Ishikawa (cell line): ENCODE measurements around the gene PPP1R1C.

Source experiments
- CEBPB ChIP-seq: IDR thresholded peaks from 2 replicates; pipeline ENCODE4 v1.6.1; 2012
- CREB1 ChIP-seq: IDR thresholded peaks from 2 replicates; pipeline ENCODE4 v1.6.1; 2012; ENCODE audit warnings: low read depth
- EGR1 ChIP-seq: IDR thresholded peaks from 2 replicates; pipeline ENCODE4 v1.6.1; 2012
- EP300 ChIP-seq: IDR thresholded peaks from 2 replicates; pipeline ENCODE4 v1.6.1; 2012; ENCODE audit warnings: borderline replicate concordance
- FOXM1 ChIP-seq: IDR thresholded peaks from 2 replicates; pipeline ENCODE4 v1.6.1; 2012; ENCODE audit warnings: low read depth, borderline replicate concordance
- NFIC ChIP-seq: IDR thresholded peaks from 2 replicates; pipeline ENCODE4 v1.6.1; 2012
- RAD21 ChIP-seq: IDR thresholded peaks from 2 replicates; pipeline ENCODE4 v1.6.1; 2012; ENCODE audit warnings: low read depth
- TAF1 ChIP-seq: IDR thresholded peaks from 2 replicates; pipeline ENCODE4 v1.6.1; 2012; ENCODE audit warnings: low read depth, mild to moderate bottlenecking
- TCF12 ChIP-seq: IDR thresholded peaks from 2 replicates; pipeline ENCODE4 v1.6.1; 2012; ENCODE audit warnings: low read depth
- TEAD4 ChIP-seq: IDR thresholded peaks from 2 replicates; pipeline ENCODE4 v1.6.1; 2012
- YY1 ChIP-seq: IDR thresholded peaks from 2 replicates; pipeline ENCODE4 v1.6.1; 2012; ENCODE audit warnings: low read depth
- ZBTB7A ChIP-seq: IDR thresholded peaks from 2 replicates; pipeline ENCODE4 v1.6.1; 2012; ENCODE audit warnings: low read depth
- TF ChIP-seq, protein P1 (sequence below): IDR thresholded peaks from 2 replicates; pipeline ENCODE4 v1.6.1; 2012; ENCODE audit warnings: low read depth, mild to moderate bottlenecking
- TF ChIP-seq, protein P2 (sequence below): IDR thresholded peaks from 2 replicates; pipeline ENCODE4 v1.6.1; 2012
- TF ChIP-seq, protein P3 (sequence below): IDR thresholded peaks from 2 replicates; pipeline ENCODE4 v1.6.1; 2012

Gene PPP1R1C

DNA sequence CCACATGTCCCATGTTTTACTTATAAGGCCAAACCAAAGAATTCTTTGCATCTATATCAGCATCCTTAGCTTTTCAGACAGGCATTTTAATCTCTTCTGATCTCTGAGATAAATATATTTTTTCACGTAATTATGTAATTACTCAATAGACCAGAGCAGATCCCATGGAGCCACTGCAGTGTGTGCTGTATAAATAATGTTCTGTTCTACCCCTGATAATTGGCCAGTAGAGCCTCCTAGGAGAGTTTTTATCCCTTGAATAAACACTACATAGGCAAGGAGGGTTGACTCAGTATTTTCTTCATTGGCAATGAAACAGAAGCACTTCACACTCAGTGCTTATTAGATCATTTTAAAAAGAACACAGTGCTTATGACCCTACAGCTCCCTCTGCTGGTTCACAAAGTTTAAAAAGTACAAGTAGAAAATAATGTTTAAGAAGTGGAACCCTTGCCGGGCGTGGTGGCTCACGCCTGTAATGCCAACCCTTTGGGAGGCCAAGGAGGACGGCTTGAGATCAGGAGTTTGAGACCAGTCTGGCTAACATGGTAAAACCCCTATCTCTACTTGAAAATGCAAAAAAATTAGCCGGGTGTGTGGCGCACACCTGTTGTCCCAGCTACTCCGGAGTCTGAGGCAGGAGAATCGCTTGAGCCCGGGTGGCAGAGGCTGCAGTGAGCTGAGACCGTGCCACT lies 91.9 kb downstream of the PPP1R1C start:
- TF ChIP-seq RAD21 (peak; percentile 84), YY1 (no peak)
- TF ChIP-seq, protein P1, sequence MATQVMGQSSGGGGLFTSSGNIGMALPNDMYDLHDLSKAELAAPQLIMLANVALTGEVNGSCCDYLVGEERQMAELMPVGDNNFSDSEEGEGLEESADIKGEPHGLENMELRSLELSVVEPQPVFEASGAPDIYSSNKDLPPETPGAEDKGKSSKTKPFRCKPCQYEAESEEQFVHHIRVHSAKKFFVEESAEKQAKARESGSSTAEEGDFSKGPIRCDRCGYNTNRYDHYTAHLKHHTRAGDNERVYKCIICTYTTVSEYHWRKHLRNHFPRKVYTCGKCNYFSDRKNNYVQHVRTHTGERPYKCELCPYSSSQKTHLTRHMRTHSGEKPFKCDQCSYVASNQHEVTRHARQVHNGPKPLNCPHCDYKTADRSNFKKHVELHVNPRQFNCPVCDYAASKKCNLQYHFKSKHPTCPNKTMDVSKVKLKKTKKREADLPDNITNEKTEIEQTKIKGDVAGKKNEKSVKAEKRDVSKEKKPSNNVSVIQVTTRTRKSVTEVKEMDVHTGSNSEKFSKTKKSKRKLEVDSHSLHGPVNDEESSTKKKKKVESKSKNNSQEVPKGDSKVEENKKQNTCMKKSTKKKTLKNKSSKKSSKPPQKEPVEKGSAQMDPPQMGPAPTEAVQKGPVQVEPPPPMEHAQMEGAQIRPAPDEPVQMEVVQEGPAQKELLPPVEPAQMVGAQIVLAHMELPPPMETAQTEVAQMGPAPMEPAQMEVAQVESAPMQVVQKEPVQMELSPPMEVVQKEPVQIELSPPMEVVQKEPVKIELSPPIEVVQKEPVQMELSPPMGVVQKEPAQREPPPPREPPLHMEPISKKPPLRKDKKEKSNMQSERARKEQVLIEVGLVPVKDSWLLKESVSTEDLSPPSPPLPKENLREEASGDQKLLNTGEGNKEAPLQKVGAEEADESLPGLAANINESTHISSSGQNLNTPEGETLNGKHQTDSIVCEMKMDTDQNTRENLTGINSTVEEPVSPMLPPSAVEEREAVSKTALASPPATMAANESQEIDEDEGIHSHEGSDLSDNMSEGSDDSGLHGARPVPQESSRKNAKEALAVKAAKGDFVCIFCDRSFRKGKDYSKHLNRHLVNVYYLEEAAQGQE, result no peak

DNA sequence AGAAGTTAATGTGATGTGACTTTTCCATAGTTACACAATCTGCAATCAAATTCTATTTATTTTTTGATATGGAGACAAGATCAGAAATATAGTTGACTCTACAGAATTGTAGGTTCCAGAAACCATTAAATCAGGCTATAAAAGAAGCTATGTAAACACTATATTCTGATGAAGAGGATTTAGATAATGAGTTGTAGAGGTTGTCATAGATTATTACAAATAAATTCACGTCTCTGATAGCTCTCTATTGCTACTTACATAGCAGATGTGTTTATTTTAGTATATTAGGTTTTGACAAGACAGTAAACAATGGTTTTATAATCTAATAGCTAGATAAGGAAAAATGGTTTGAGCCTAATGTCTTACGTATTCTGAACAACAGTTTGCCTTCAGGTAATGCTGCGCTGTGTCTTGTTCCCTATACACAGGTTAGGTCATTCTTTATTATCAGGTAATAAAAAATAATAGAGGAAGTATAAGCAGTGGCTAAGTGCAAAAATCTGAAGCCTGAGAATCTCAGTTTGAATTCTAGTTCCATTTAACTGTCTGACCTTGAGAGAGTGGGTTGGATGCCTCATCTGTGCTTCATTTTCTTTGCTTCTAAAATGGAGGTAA lies 93.4 kb downstream of the PPP1R1C start:
- TF ChIP-seq FOXM1, result no peak
- TF ChIP-seq TCF12, result no peak
- no peak for TF ChIP-seq TAF1
- TF ChIP-seq NFIC, result no peak
- TF ChIP-seq, protein P1, result no peak
- TF ChIP-seq EGR1, result no peak
- no peak for TF ChIP-seq CEBPB
- TF ChIP-seq CREB1, result no peak
- TF ChIP-seq YY1, result no peak
- TF ChIP-seq, protein P2, sequence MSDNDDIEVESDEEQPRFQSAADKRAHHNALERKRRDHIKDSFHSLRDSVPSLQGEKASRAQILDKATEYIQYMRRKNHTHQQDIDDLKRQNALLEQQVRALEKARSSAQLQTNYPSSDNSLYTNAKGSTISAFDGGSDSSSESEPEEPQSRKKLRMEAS, result no peak

DNA sequence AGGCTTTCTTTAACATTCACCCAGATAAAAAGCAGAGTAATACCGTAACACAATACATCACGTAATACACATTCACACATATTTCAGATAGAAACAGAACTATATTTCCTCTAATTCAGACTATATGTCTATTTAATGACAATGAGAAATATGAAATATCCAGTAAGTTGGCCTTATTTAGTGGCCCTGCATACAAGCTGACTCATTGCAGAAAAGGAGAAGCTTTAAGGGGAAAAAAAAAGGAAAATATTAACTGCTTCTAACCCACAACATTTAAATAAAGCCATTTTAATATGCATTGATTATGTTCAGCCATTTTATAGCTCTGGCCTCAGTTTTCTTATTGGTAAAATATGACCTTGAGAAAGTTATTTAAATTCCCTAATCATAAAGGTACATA lies 94.8 kb downstream of the PPP1R1C start:
- TF ChIP-seq ZBTB7A (no peak), CEBPB (no peak), CREB1 (no peak), YY1 (no peak), FOXM1 (no peak), RAD21 (no peak), EP300 (no peak), TCF12 (no peak), TEAD4 (no peak)
- TF ChIP-seq, protein P2, result no peak
- TF ChIP-seq, protein P1, result no peak
- TF ChIP-seq, protein P3, sequence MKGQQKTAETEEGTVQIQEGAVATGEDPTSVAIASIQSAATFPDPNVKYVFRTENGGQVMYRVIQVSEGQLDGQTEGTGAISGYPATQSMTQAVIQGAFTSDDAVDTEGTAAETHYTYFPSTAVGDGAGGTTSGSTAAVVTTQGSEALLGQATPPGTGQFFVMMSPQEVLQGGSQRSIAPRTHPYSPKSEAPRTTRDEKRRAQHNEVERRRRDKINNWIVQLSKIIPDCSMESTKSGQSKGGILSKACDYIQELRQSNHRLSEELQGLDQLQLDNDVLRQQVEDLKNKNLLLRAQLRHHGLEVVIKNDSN, result no peak

DNA sequence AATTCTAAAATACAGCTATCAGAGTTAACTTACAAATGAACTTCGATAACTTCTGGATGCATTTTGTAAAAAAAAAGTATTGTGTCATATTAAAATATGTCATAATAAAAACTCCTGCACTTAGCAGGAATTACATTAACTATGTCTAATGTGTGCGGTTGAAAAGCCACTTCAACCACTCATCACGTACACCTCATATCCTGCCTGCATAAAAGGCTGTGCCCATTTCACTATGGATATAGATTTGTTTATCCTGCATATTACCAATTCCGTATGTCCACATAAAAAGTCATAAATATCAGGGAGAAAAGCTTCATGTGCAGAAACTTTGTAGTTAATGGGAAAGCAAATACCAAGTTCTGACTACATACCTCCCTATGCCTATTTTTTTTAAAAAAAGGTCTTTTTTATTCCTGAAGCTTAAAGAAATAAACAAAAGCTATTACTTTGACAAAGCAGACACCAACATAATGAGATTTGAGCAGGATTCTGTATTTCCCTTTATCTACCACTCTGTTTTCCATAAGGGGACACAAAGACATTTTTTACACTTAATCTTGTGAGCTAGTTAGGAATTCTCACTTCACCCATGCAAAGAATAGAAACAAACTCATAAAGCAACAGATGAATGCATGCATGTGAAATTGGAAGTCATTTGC lies 96.1 kb downstream of the PPP1R1C start:
- TF ChIP-seq, protein P3, result no peak
- TF ChIP-seq TCF12, result no peak
- no peak for TF ChIP-seq YY1
- TF ChIP-seq, protein P1, result no peak
- no peak for TF ChIP-seq EGR1
- no peak for TF ChIP-seq TEAD4
- no peak for TF ChIP-seq RAD21
